ELR (cell line): ENCODE results near the gene SERPINA4.
"Not testable (repeated sequence)": the region's sequence is repeated elsewhere in the genome, so short reads cannot be mapped to it uniquely, and the experiment has no call there.

ENCODE experiments used
- DNase-seq: peaks from one replicate; pipeline ENCODE4 v3.0.0-alpha.2; 2015; ENCODE audit warnings: low read depth

SERPINA4 gene

GRCh38 chr14:94569381-94570001, 8.2 kb downstream of the SERPINA4 start:
- no peak for DNase-seq

GRCh38 chr14:94570002-94570400, 8.8 kb downstream of the SERPINA4 start:
- DNase-seq, result no peak

DNA sequence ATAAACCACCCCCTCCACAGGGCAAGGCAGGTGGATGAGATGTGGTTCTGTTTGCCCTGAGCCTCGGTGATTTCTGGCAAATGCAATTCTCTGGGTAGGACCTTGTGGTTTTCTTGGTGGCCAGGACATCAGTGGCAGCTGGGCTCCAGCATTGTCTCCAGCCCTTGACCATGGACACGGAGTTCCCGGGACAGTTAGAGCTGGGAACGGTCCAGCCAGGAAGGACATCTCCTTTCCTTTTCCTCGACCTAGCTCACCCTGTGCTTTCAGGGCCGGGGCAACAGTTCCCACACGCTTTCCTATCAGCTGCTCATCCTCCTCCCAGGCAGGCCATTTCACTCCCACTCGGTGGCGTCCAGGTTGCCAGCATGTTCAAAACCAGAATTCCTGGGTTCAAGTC, 9.2 kb downstream of the SERPINA4 start:
- DNase-seq, result no peak

DNA sequence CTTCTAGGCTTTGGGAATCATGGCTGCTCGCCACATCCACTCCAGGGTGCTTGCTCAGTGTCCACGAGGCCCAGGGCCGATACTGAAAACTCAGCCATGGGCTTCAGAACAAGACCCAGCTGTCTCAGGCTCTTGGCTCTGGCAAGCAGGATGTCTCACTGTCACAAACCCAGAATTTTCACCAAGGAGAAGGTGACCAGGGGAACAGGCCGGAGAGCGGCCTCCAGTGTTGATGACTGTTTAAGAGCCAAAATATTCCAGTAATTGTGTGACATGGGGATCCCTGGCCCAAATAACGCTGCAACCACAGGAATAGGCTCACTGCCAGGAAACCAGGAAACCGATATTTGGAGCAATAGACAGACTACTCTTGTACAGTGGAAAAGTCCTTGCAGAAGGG, 10.2 kb downstream of the SERPINA4 start:
- DNase-seq, result no peak

DNA sequence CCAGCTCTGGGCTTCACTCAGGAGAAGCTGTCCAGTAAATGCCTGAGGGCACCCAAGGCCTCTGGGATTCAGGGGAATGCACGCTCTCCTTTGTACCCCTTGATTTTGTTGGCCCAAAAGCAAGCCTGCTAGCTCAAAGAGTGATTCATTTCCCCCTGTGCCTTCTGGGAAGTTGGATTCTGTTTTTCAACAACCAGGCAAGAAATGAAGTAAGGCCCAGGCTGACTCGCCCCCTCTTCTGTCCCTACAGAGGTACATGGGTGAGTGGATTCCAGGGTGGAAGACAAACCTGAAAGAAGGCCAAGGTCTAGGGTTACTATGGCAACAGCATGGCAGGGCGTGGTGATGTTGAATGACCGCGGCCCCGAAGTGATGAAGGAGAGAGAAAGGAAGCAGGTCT, 10.7 kb downstream of the SERPINA4 start:
- DNase-seq, result peak; percentile 27

DNA sequence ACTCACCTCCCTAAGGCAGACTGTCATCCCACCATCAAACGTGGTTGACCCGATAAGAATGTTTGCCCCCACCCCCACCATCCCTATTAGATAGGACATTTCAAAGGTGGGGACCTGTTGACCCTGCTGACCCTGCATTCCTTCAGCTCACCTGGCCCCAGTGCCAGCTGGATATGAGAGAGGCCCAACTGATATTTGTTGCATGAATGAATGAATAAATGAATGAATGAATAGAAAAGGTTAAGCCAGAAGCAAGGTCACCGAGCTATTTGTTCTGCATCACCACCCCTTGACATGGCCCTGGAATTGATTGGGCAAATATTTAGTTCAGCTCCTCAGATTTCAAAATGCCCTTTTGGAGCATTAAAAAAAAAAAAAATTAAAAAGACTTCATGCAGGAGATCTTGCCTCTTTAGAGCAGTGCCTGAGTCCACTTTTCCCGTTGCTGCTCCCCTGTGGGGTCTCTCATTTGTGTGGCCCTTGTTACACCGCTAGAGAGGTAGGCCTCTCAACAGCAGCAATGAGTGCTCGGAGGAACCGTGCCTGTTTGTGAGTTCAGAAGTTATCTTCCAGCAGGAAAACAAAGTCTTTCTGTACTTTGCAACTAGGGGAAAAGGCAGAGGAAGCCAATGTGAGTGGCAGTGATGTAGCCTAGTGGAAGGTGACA, 11.5 kb downstream of the SERPINA4 start:
- DNase-seq, result no peak

DNA sequence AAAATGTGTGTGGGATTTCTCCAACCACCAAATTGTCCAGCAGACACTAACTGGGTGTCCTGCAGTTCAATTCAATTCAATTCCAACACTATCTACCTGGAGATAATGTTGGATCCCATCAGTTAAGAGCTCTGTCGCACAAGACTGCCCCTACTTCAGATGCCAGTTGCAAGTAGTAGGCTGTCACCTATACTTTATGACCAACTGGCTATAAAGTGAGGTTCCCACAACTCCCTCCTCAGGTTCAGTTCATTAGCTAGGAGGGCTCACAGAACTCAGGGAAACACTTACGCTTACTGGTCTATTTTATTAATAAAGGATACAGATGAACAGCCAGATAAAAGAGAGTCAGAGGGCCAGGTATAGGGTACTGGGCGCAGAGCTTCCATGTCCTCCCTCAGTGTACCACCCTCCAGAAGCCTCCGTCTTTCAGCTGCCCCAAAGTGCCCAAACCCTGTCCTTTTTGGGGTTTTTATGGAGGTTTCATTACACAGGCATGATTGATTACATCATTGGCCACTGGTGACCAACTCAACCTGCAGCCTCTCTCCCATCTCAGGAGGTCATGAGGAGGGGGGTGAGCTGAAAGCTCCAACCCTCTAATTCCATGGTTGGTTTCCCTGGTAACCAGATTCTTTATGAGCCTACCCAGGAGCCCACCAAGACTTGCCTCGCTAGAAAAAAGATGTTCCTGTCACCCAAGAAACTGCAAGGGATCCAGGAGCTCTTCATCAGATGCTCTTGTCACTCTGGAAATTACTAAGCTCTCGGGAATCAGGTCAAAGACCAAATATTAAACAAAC, 12.4 kb downstream of the SERPINA4 start:
- DNase-seq, result no peak

GRCh38 chr14:94574336-94574735, 13.1 kb downstream of the SERPINA4 start:
- DNase-seq, result no peak

DNA sequence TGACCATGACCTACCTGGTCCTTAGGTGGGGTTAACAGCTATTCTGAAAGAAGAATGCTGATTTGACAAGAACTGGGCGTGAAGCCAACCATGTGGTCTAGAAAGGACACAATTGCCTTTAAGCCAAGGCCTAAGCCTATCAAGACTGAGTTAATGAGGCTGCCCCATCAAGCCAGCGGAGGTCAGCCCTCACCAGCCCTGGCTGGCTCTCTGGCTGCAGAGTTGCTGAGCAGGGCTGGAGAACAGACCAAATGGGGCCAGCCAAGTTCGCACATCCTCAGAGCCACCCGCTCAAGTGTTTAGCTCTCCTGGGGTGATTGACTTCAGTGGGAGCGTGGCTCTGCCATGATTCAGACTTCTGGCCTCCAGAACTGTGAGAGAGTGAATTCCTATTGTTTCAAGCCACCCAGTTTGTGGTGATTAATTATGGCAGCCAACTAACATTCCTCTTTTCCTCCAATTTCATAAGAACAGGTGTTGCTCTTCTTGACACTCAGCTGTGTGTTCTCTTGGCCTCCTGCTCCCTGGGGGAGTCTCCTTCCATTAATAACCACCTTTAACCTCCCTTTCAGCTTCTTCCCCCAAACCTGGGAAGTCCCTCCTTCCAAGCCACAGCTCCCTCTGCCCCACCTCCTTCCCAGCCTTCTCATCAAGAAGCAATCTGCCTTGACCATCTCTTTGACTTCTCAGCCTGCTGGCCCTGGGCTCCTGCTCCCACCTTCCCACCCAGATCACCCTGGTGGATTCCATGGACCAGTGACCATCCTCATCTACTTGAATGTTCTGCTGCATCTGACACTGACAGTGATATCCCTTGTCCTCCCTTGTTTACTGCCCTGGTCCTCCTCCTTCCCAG, 14.7 kb downstream of the SERPINA4 start:
- DNase-seq, result peak; percentile 53

DNA sequence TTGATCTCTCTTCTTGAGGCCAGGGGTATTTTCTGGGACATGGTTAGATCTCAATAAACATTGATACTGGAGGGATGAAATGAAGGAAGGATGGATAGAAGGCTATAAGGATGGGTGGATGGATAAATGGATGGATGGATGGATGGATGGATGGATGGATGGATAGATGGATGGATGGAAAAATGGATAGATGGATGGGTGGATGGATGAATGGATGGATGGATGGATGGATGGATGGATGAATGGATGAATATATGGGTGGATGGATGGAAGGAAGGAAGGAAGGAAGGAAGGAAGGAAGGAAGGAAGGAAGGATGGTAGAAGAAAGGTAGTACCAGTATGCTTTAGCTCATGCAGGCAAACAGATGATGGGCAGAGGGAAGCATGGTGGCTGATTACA, 16.2 kb downstream of the SERPINA4 start:
- DNase-seq, result not testable (repeated sequence)

- no peak for DNase-seq
Observed at GRCh38 chr14:94578712-94579111, 17.5 kb downstream of the SERPINA4 start.

GRCh38 chr14:94581127-94581999, 20.1 kb downstream of the SERPINA4 start, which contains the start of gene SERPINA5:
TSS of gene SERPINA5 (plus strand) at chr14:94581426. CDS start at chr14:94587363, 5,937 bp downstream.
- DNase-seq, result peak; percentile 76

- no peak for DNase-seq
Observed at GRCh38 chr14:94582199-94582750, 21.0 kb downstream of the SERPINA4 start.

DNA sequence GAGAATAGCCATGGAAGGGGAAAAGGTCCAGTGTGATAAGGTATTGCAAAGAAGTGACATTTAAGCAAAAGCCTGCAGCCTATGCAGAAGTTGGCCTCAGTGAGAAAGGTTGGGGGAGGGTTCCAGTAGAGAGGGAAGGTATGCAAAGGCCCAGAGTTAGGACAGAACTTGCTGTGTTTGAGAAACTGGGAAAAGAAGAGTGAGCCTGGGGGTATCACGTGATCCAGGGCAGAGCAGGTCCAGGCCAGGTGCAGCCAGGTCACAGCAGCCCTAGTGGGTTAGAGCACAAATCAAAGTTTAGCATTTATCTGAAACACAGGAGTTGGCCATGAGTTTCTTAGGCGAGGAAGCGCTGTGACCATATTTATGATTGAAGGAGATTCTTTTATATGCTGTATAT, 21.6 kb downstream of the SERPINA4 start:
- DNase-seq, result no peak

- DNase-seq, result no peak
Observed at GRCh38 chr14:94583557-94583956, 22.3 kb downstream of the SERPINA4 start.

DNA sequence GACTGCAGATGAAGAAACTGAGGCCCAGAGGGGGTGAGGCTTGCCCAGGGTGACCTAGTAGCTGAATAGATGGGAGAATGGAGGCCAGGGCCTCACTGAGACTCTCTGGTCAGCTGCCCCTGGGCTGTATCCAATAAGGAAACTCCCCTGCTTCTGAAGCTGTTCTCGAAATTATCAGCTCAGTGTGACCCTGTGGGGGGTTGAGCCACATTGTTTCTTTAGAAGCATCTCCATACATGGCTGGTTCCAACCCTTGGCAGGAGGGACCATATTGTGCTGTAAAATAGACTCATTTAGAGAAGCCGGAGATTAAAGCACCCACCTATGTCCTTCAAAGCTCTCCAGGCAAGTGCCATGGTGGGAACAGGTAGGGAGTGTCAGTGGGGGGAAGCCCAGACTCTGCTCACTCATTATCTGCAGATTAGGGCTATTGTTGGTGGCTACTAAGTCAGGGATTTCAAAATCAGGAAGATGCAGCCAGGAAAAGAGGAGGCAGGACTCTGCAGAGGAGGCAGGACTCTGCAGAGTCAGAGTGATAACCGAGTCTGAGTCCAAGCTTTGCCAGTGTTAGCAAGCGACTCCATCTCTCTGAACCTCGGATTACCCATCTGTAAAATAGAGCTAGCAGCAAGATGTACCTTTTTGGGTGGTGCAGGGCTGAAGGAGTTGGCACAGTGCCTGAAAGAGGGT, 23.5 kb downstream of the SERPINA4 start:
- DNase-seq, result no peak

GRCh38 chr14:94586635-94587034, 25.4 kb downstream of the SERPINA4 start:
- no peak for DNase-seq

DNA sequence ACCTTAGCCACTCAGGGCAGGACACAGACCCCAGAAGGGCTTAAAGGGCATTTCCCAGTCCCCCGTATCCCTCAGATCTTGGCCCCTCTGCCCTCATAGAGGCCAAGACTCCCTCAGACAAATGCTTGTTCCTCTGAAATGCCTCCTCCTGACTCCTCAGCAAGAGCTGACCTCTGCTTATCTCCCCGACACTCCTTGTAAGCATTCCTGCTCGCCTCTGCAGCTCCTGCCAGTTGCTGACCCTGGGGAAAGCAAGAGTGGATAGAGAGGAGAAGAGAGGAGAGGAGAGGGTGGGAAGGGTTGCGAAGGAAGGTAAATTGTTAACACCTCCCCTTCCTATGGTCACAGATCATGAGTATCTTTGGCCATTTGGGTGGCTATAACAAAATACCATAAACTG, 27.1 kb downstream of the SERPINA4 start:
- DNase-seq, result no peak

GRCh38 chr14:94591073-94591472, 29.8 kb downstream of the SERPINA4 start:
- no peak for DNase-seq

GRCh38 chr14:94591871-94592270, 30.6 kb downstream of the SERPINA4 start:
- no peak for DNase-seq
